HEK293 (cell line): ENCODE measurements around the gene STK10.

ENCODE experiments used
- ZEB2 ChIP-seq: fragments of 450-650 bp; formaldehyde crosslinking; IDR thresholded peaks from 2 replicates; pipeline ENCODE4 v1.5.1; 2016; ENCODE audit warnings: missing biosample characterization, missing genetic modification characterization
- ZNF274 ChIP-seq, 2 experiments: fragments of 200-500 bp in 1 of 2; fragments of 450-650 bp in 1 of 2; sonication (Bioruptor generic) in 1 of 2; formaldehyde crosslinking in 1 of 2; IDR thresholded peaks; 2 replicates each; pipeline versions ENCODE4 v1.5.1 to v1.6.1; 2014 to 2016; ENCODE audit warnings: borderline replicate concordance in 1 of 2, inconsistent platforms in 1 of 2, low read length in 1 of 2, missing biosample characterization in 1 of 2, missing genetic modification characterization in 1 of 2
- ZNF335 ChIP-seq: fragments of 450-650 bp; formaldehyde crosslinking; conservative IDR thresholded peaks from 2 replicates; pipeline ENCODE4 v1.5.1; 2016; ENCODE audit warnings: missing biosample characterization, missing genetic modification characterization
- ZNF501 ChIP-seq: fragments of 450-650 bp; formaldehyde crosslinking; IDR thresholded peaks from 2 replicates; pipeline ENCODE4 v1.5.1; 2016; ENCODE audit warnings: missing biosample characterization, missing genetic modification characterization
- ZNF549 ChIP-seq: fragments of 450-650 bp; IDR thresholded peaks from 2 replicates; pipeline ENCODE4 v1.5.1; 2018; ENCODE audit warnings: missing biosample characterization, missing genetic modification characterization, mild to moderate bottlenecking, inconsistent platforms, moderate library complexity
- TF ChIP-seq, protein P1 (sequence below): fragments of 450-650 bp; formaldehyde crosslinking; conservative IDR thresholded peaks from 2 replicates; pipeline ENCODE4 v1.5.1; 2016; ENCODE audit warnings: low read depth, missing biosample characterization, missing genetic modification characterization
- TF ChIP-seq, protein P2 (sequence below): sonication (generic); formaldehyde crosslinking; IDR thresholded peaks from 2 replicates; pipeline ENCODE4 v1.8.1; 2022; ENCODE audit warnings: mild to moderate bottlenecking, moderate library complexity, missing genetic modification reagents
- TF ChIP-seq, protein P3 (sequence below): fragments of 450-650 bp; formaldehyde crosslinking; IDR thresholded peaks from 2 replicates; pipeline ENCODE4 v1.5.1; 2016; ENCODE audit warnings: missing biosample characterization, missing genetic modification characterization
- TF ChIP-seq, protein P4 (sequence below): fragments of 450-650 bp; formaldehyde crosslinking; IDR thresholded peaks from 2 replicates; pipeline ENCODE4 v1.5.1; 2016; ENCODE audit warnings: missing biosample characterization, missing genetic modification characterization
- TF ChIP-seq, protein P5 (sequence below): fragments of 450-650 bp; formaldehyde crosslinking; IDR thresholded peaks from 2 replicates; pipeline ENCODE4 v1.5.1; 2016; ENCODE audit warnings: missing biosample characterization, missing genetic modification characterization

DNA sequence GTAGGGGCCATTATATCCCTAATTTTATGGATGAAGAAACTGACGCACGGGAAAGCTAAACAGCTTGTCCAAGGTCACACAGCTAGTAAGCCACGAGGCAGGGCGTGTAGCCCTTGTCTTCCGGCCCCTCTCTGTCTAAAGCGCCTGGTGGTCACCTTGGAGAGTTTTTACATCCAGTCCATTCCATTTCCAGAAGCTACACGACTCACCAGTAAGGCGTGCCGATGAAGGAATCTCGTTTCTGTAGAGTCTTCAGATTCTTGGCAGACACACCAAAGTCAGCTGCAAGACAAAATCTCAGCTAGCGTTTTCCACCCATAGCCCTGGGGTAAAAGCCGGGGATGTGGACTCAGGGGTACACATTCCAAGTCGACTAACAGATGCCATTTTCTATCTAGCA, 80.5 kb downstream of the STK10 start:
- TF ChIP-seq, protein P1, sequence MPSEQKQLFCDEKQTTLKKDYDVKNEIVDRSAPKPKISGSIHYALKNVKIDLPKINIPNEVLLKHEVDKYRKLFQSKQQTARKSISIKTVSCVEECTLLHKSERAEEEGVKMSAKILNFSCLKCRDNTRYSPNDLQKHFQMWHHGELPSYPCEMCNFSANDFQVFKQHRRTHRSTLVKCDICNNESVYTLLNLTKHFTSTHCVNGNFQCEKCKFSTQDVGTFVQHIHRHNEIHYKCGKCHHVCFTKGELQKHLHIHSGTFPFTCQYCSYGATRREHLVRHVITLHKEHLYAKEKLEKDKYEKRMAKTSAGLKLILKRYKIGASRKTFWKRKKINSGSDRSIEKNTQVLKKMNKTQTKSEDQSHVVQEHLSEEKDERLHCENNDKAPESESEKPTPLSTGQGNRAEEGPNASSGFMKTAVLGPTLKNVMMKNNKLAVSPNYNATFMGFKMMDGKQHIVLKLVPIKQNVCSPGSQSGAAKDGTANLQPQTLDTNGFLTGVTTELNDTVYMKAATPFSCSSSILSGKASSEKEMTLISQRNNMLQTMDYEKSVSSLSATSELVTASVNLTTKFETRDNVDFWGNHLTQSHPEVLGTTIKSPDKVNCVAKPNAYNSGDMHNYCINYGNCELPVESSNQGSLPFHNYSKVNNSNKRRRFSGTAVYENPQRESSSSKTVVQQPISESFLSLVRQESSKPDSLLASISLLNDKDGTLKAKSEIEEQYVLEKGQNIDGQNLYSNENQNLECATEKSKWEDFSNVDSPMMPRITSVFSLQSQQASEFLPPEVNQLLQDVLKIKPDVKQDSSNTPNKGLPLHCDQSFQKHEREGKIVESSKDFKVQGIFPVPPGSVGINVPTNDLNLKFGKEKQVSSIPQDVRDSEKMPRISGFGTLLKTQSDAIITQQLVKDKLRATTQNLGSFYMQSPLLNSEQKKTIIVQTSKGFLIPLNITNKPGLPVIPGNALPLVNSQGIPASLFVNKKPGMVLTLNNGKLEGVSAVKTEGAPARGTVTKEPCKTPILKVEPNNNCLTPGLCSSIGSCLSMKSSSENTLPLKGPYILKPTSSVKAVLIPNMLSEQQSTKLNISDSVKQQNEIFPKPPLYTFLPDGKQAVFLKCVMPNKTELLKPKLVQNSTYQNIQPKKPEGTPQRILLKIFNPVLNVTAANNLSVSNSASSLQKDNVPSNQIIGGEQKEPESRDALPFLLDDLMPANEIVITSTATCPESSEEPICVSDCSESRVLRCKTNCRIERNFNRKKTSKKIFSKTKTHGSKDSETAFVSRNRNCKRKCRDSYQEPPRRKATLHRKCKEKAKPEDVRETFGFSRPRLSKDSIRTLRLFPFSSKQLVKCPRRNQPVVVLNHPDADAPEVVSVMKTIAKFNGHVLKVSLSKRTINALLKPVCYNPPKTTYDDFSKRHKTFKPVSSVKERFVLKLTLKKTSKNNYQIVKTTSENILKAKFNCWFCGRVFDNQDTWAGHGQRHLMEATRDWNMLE (tag by site-specific recombination) = no peak
- TF ChIP-seq, protein P2, sequence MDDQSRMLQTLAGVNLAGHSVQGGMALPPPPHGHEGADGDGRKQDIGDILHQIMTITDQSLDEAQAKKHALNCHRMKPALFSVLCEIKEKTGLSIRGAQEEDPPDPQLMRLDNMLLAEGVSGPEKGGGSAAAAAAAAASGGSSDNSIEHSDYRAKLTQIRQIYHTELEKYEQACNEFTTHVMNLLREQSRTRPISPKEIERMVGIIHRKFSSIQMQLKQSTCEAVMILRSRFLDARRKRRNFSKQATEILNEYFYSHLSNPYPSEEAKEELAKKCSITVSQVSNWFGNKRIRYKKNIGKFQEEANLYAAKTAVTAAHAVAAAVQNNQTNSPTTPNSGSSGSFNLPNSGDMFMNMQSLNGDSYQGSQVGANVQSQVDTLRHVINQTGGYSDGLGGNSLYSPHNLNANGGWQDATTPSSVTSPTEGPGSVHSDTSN = no peak
- TF ChIP-seq ZNF274 (IDR thresholded peaks at IDR 0.05; ENCODE audit: low read length) = no peak
- TF ChIP-seq ZNF274 (tag by site-specific recombination; IDR thresholded peaks at IDR 0.05; ENCODE audit: borderline replicate concordance) = no peak
- no peak for TF ChIP-seq ZNF335
- TF ChIP-seq ZNF549 (tag by site-specific recombination) = no peak
- no peak for TF ChIP-seq ZEB2 (tag by site-specific recombination)
- TF ChIP-seq, protein P3, sequence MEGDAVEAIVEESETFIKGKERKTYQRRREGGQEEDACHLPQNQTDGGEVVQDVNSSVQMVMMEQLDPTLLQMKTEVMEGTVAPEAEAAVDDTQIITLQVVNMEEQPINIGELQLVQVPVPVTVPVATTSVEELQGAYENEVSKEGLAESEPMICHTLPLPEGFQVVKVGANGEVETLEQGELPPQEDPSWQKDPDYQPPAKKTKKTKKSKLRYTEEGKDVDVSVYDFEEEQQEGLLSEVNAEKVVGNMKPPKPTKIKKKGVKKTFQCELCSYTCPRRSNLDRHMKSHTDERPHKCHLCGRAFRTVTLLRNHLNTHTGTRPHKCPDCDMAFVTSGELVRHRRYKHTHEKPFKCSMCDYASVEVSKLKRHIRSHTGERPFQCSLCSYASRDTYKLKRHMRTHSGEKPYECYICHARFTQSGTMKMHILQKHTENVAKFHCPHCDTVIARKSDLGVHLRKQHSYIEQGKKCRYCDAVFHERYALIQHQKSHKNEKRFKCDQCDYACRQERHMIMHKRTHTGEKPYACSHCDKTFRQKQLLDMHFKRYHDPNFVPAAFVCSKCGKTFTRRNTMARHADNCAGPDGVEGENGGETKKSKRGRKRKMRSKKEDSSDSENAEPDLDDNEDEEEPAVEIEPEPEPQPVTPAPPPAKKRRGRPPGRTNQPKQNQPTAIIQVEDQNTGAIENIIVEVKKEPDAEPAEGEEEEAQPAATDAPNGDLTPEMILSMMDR (tag by site-specific recombination) = no peak
- TF ChIP-seq ZNF501 (tag by site-specific recombination) = no peak
- TF ChIP-seq, protein P4, sequence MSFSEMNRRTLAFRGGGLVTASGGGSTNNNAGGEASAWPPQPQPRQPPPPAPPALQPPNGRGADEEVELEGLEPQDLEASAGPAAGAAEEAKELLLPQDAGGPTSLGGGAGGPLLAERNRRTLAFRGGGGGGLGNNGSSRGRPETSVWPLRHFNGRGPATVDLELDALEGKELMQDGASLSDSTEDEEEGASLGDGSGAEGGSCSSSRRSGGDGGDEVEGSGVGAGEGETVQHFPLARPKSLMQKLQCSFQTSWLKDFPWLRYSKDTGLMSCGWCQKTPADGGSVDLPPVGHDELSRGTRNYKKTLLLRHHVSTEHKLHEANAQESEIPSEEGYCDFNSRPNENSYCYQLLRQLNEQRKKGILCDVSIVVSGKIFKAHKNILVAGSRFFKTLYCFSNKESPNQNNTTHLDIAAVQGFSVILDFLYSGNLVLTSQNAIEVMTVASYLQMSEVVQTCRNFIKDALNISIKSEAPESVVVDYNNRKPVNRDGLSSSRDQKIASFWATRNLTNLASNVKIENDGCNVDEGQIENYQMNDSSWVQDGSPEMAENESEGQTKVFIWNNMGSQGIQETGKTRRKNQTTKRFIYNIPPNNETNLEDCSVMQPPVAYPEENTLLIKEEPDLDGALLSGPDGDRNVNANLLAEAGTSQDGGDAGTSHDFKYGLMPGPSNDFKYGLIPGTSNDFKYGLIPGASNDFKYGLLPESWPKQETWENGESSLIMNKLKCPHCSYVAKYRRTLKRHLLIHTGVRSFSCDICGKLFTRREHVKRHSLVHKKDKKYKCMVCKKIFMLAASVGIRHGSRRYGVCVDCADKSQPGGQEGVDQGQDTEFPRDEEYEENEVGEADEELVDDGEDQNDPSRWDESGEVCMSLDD (tag by site-specific recombination) = no peak
- TF ChIP-seq, protein P5, sequence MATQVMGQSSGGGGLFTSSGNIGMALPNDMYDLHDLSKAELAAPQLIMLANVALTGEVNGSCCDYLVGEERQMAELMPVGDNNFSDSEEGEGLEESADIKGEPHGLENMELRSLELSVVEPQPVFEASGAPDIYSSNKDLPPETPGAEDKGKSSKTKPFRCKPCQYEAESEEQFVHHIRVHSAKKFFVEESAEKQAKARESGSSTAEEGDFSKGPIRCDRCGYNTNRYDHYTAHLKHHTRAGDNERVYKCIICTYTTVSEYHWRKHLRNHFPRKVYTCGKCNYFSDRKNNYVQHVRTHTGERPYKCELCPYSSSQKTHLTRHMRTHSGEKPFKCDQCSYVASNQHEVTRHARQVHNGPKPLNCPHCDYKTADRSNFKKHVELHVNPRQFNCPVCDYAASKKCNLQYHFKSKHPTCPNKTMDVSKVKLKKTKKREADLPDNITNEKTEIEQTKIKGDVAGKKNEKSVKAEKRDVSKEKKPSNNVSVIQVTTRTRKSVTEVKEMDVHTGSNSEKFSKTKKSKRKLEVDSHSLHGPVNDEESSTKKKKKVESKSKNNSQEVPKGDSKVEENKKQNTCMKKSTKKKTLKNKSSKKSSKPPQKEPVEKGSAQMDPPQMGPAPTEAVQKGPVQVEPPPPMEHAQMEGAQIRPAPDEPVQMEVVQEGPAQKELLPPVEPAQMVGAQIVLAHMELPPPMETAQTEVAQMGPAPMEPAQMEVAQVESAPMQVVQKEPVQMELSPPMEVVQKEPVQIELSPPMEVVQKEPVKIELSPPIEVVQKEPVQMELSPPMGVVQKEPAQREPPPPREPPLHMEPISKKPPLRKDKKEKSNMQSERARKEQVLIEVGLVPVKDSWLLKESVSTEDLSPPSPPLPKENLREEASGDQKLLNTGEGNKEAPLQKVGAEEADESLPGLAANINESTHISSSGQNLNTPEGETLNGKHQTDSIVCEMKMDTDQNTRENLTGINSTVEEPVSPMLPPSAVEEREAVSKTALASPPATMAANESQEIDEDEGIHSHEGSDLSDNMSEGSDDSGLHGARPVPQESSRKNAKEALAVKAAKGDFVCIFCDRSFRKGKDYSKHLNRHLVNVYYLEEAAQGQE (tag by site-specific recombination) = no peak
